HEK293 (cell line): ENCODE results near the gene KDM5A.

Experiments used
- CTCF ChIA-PET: fragments of 350-600 bp; formaldehyde crosslinking; extraction: SDS; loops from one replicate; lab custom pipeline; 2021; ENCODE audit warnings: antibody characterized with exemption; lab: Yijun Ruan, JAX
- POLR2A ChIA-PET: fragments of 300-600 bp; formaldehyde crosslinking; extraction: SDS; loops from one replicate; lab custom pipeline; 2020; ENCODE audit warnings: antibody characterized with exemption, inconsistent platforms; lab: Yijun Ruan, JAX
- H3K27ac ChIP-seq: fragments of 200-500 bp; sonication (Bioruptor generic); 2 replicates; pipeline ENCODE4 v1.5.1; 2014; ENCODE audit warnings: low read depth, low read length, control low read depth, inconsistent platforms; ENCODE audit errors: extremely low read depth
- H3K36me3 ChIP-seq, 2 experiments: fragments of 200-500 bp in 1 of 2; sonication (Bioruptor generic) in 1 of 2; 1 replicate in 1 of 2; 2 replicates in 1 of 2; pipeline ENCODE4 v1.5.1; 2014 to 2017; ENCODE audit warnings: inconsistent platforms in 2 of 2, low read length in 2 of 2; ENCODE audit not compliant: control insufficient read depth in 2 of 2, insufficient read depth in 1 of 2
- H3K4me1 ChIP-seq: fragments of 200-500 bp; sonication (Bioruptor generic); 2 replicates; pipeline ENCODE4 v1.5.1; 2014; ENCODE audit warnings: mild to moderate bottlenecking, low read length, inconsistent platforms; ENCODE audit not compliant: control insufficient read depth, insufficient read depth
- H3K4me3 ChIP-seq: 2 replicates; pipeline ENCODE4 v1.5.1; 2011; ENCODE audit warnings: low read depth, mild to moderate bottlenecking, control low read depth, low read length, moderate library complexity
- H3K9me3 ChIP-seq: fragments of 200-500 bp; sonication (Bioruptor generic); 2 replicates; pipeline ENCODE4 v1.5.1; 2014; ENCODE audit warnings: low read depth, low read length, inconsistent platforms; ENCODE audit not compliant: control insufficient read depth, insufficient read depth
- GLIS2 ChIP-seq: fragments of 450-650 bp; formaldehyde crosslinking; IDR thresholded peaks from 2 replicates; pipeline ENCODE4 v1.5.1; 2016; ENCODE audit warnings: missing biosample characterization, missing genetic modification characterization
- MEIS1 ChIP-seq: sonication (generic); formaldehyde crosslinking; IDR thresholded peaks from 2 replicates; pipeline ENCODE4 v1.8.1; 2022; ENCODE audit warnings: missing genetic modification reagents, mild to moderate bottlenecking, borderline replicate concordance
- PBX3 ChIP-seq: sonication (generic); formaldehyde crosslinking; IDR thresholded peaks from 2 replicates; pipeline ENCODE4 v1.8.1; 2022; ENCODE audit warnings: mild to moderate bottlenecking, moderate library complexity, missing genetic modification reagents
- ZIC2 ChIP-seq: fragments of 450-650 bp; formaldehyde crosslinking; IDR thresholded peaks from 2 replicates; pipeline ENCODE4 v1.5.1; 2016; ENCODE audit warnings: missing biosample characterization, missing genetic modification characterization
- ZNF18 ChIP-seq: fragments of 450-650 bp; formaldehyde crosslinking; IDR thresholded peaks from 2 replicates; pipeline ENCODE4 v1.5.1; 2016; ENCODE audit warnings: missing biosample characterization, missing genetic modification characterization
- ZNF19 ChIP-seq: fragments of 450-650 bp; formaldehyde crosslinking; IDR thresholded peaks from 2 replicates; pipeline ENCODE4; 2016; ENCODE audit warnings: missing biosample characterization, missing genetic modification characterization, low read depth
- ZNF248 ChIP-seq: fragments of 450-650 bp; formaldehyde crosslinking; IDR thresholded peaks from 2 replicates; pipeline ENCODE4 v1.5.1; 2017; ENCODE audit warnings: missing biosample characterization, missing genetic modification characterization
- ZNF266 ChIP-seq: fragments of 450-650 bp; formaldehyde crosslinking; IDR thresholded peaks from 2 replicates; pipeline ENCODE4 v1.5.1; 2016; ENCODE audit warnings: missing biosample characterization, missing genetic modification characterization, low read depth
- ZNF280C ChIP-seq: fragments of 450-650 bp; formaldehyde crosslinking; IDR thresholded peaks from 2 replicates; pipeline ENCODE4 v1.5.1; 2016; ENCODE audit warnings: missing biosample characterization, missing genetic modification characterization
- ZNF324 ChIP-seq: fragments of 450-650 bp; formaldehyde crosslinking; IDR thresholded peaks from 2 replicates; pipeline ENCODE4 v1.5.1; 2016; ENCODE audit warnings: missing biosample characterization, missing genetic modification characterization
- ZNF341 ChIP-seq: fragments of 450-650 bp; formaldehyde crosslinking; IDR thresholded peaks from 2 replicates; pipeline ENCODE4; 2016; ENCODE audit warnings: low read depth, missing biosample characterization, missing genetic modification characterization
- ZNF398 ChIP-seq: fragments of 450-650 bp; formaldehyde crosslinking; IDR thresholded peaks from 2 replicates; pipeline ENCODE4 v1.5.1; 2017; ENCODE audit warnings: missing biosample characterization, missing genetic modification characterization
- ZNF626 ChIP-seq: fragments of 450-650 bp; sonication (Bioruptor Pico); formaldehyde crosslinking; IDR thresholded peaks from 2 replicates; pipeline ENCODE4 v1.5.1; 2018; ENCODE audit warnings: missing biosample characterization, missing genetic modification characterization, inconsistent platforms
- ZNF701 ChIP-seq: fragments of 450-650 bp; formaldehyde crosslinking; IDR thresholded peaks from 2 replicates; pipeline ENCODE4 v1.5.1; 2016; ENCODE audit warnings: missing biosample characterization, missing genetic modification characterization
- ZNF747 ChIP-seq: fragments of 450-650 bp; formaldehyde crosslinking; IDR thresholded peaks from 2 replicates; pipeline ENCODE4 v1.5.1; 2016; ENCODE audit warnings: missing biosample characterization, missing genetic modification characterization
- ZNF785 ChIP-seq: fragments of 450-650 bp; formaldehyde crosslinking; IDR thresholded peaks from 2 replicates; pipeline ENCODE4 v1.5.1; 2016; ENCODE audit warnings: missing biosample characterization, missing genetic modification characterization

Gene KDM5A

GRCh38 chr12:325906-326305, 63.2 kb downstream of the KDM5A start:
- ChIA-PET POLR2A (no interaction called here), CTCF (no interaction called here)
- H3K4me1 ChIP-seq = no peaks in the 10 kb centered on the region
- no peak overlapping the region for H3K4me3 ChIP-seq
- TF ChIP-seq ZNF341 (no peak), ZNF18 (no peak)
- no peaks in the 10 kb centered on the region for H3K9me3 ChIP-seq
- H3K27ac ChIP-seq = no peak overlapping the region
- H3K36me3 ChIP-seq = peaks cover 69 to 78% of the 10 kb centered on the region in 2 experiments

- H3K9me3 ChIP-seq = no peaks in the 10 kb centered on the region
- TF ChIP-seq ZNF266 = no peak
- TF ChIP-seq ZIC2 (tag by site-specific recombination) = no peak
- no peak for TF ChIP-seq ZNF324 (tag by site-specific recombination)
- TF ChIP-seq ZNF341 = no peak
- no peak for TF ChIP-seq GLIS2 (tag by site-specific recombination)
- no peak for TF ChIP-seq ZNF785
- TF ChIP-seq ZNF398 (tag by site-specific recombination) = no peak
- no peak for TF ChIP-seq MEIS1 (CRISPR knock-in tag)
- TF ChIP-seq ZNF701 (tag by site-specific recombination) = no peak
- no peak for TF ChIP-seq ZNF248 (tag by site-specific recombination)
- no peak for TF ChIP-seq ZNF280C (tag by site-specific recombination)
- TF ChIP-seq ZNF747 (tag by site-specific recombination) = no peak
- no peak for TF ChIP-seq ZNF626 (tag by site-specific recombination)
- no peak for TF ChIP-seq PBX3 (CRISPR knock-in tag)
- TF ChIP-seq ZNF19 = no peak
- TF ChIP-seq, all 188 proteins: peak for 0
- H3K4me1 ChIP-seq = no peaks in the 10 kb centered on the region
- H3K36me3 ChIP-seq = peaks cover 69 to 89% of the 10 kb centered on the region in 2 experiments
- no peak overlapping the region for H3K4me3 ChIP-seq
- ChIA-PET POLR2A (no interaction called here), CTCF (no interaction called here)
- H3K27ac ChIP-seq = no peak overlapping the region
Measured at GRCh38 chr12:323507-323906, 65.6 kb downstream of the KDM5A start.
